ENCODE data around the gene BCAS1.

BCAS1 gene

GRCh38 chr20:54083459-54083858 is 13.1 kb upstream of the BCAS1 start:
- Histone ChIP-seq H3K4me1 (ENCODE audit: insufficient read depth, low read length) (no peaks in the 10 kb centered on the region), H3K9me3 (ENCODE audit: low read length) (no peaks in the 10 kb centered on the region), H3K36me3 (ENCODE audit: insufficient read depth, low read length) (no peaks in the 10 kb centered on the region), H3K27me3 (ENCODE audit: insufficient read depth, low read length) (no peaks in the 10 kb centered on the region), H3K4me3 (ENCODE audit: low read length) (no peak overlapping the region), H2AFZ (ENCODE audit: low read depth, low read length) (no peak overlapping the region)

GRCh38 chr20:54082100-54082499 is 11.7 kb upstream of the BCAS1 start:
- H3K27me3 ChIP-seq (ENCODE audit: insufficient read depth, low read length), result no peaks in the 10 kb centered on the region
- H3K9me3 ChIP-seq (ENCODE audit: low read length), result no peaks in the 10 kb centered on the region
- no peak overlapping the region for H3K4me3 ChIP-seq (ENCODE audit: low read length)
- H3K36me3 ChIP-seq (ENCODE audit: insufficient read depth, low read length), result no peaks in the 10 kb centered on the region
- no peaks in the 10 kb centered on the region for H3K4me1 ChIP-seq (ENCODE audit: insufficient read depth, low read length)
- H2AFZ ChIP-seq (ENCODE audit: low read depth, low read length), result no peak overlapping the region

DNA sequence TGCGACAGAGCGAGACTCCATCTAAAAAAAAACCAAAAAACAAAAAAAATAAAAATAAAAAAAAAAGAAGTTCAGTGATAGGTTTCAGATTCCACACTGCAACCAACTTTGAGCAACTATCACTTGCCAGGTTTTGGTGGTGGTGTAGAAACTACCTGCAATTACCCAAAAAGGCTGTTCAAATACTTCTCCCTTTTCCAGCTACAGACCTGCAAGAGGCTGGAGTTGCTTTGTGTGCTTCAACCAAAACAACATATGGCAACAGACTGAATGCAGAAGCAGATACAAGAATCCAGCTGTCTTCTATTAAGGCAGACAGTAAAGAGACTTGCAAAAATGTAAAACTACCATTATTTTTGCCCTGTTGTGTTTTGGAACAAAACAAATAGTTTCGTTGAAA is 9.3 kb upstream of the BCAS1 start:
- no peaks in the 10 kb centered on the region for H3K36me3 ChIP-seq (ENCODE audit: insufficient read depth, low read length)
- H3K27me3 ChIP-seq (ENCODE audit: insufficient read depth, low read length), result no peaks in the 10 kb centered on the region
- no peaks in the 10 kb centered on the region for H3K4me1 ChIP-seq (ENCODE audit: insufficient read depth, low read length)
- no peaks in the 10 kb centered on the region for H3K9me3 ChIP-seq (ENCODE audit: low read length)
- H2AFZ ChIP-seq (ENCODE audit: low read depth, low read length), result no peak overlapping the region
- no peak overlapping the region for H3K4me3 ChIP-seq (ENCODE audit: low read length)

- H3K36me3 ChIP-seq (ENCODE audit: insufficient read depth, low read length), result no peaks in the 10 kb centered on the region
- no peaks in the 10 kb centered on the region for H3K4me1 ChIP-seq (ENCODE audit: insufficient read depth, low read length)
Observed at GRCh38 chr20:54078296-54078984, 8.0 kb upstream of the BCAS1 start.

DNA sequence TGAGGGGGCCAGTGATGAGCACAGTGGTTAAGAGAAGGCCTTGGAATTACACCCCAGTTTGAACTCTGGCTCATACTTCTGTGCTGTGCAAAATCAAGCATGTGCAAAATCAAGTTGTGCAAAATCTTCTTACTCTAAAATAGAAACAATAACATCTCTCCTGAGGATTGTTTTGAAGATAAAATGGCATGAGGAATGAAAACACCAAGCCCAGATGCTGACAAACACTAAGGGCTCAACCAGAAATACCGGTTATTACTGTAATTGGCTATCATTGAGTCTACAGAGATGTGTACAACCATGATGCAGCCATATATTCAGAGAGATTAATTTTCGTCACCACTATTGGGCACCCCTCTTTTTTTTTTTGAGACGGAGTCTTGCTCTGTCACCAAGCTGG is 5.9 kb upstream of the BCAS1 start:
- Histone ChIP-seq H3K27me3 (ENCODE audit: insufficient read depth, low read length) (no peaks in the 10 kb centered on the region), H3K36me3 (ENCODE audit: insufficient read depth, low read length) (no peaks in the 10 kb centered on the region), H3K9me3 (ENCODE audit: low read length) (no peaks in the 10 kb centered on the region), H3K4me3 (ENCODE audit: low read length) (no peak overlapping the region), H3K4me1 (ENCODE audit: insufficient read depth, low read length) (no peaks in the 10 kb centered on the region), H2AFZ (ENCODE audit: low read depth, low read length) (no peak overlapping the region)

More at GRCh38 chr20:54078296-54078984, 8.0 kb upstream of the BCAS1 start:
- Histone ChIP-seq H3K9me3 (ENCODE audit: low read length) (no peaks in the 10 kb centered on the region), H3K4me3 (ENCODE audit: low read length) (no peak overlapping the region), H3K27me3 (ENCODE audit: insufficient read depth, low read length) (no peaks in the 10 kb centered on the region), H2AFZ (ENCODE audit: low read depth, low read length) (no peak overlapping the region)

GRCh38 chr20:54075322-54075721 is 4.9 kb upstream of the BCAS1 start:
- no peak overlapping the region for H2AFZ ChIP-seq (ENCODE audit: low read depth, low read length)
- H3K4me3 ChIP-seq (ENCODE audit: low read length), result no peak overlapping the region
- no peaks in the 10 kb centered on the region for H3K36me3 ChIP-seq (ENCODE audit: insufficient read depth, low read length)
- no peaks in the 10 kb centered on the region for H3K27me3 ChIP-seq (ENCODE audit: insufficient read depth, low read length)
- H3K9me3 ChIP-seq (ENCODE audit: low read length), result no peaks in the 10 kb centered on the region
- no peaks in the 10 kb centered on the region for H3K4me1 ChIP-seq (ENCODE audit: insufficient read depth, low read length)

- Histone ChIP-seq H3K27me3 (ENCODE audit: insufficient read depth, low read length) (no peaks in the 10 kb centered on the region), H3K36me3 (ENCODE audit: insufficient read depth, low read length) (no peaks in the 10 kb centered on the region), H3K4me3 (ENCODE audit: low read length) (no peak overlapping the region), H3K9me3 (ENCODE audit: low read length) (no peaks in the 10 kb centered on the region), H3K4me1 (ENCODE audit: insufficient read depth, low read length) (no peaks in the 10 kb centered on the region), H2AFZ (ENCODE audit: low read depth, low read length) (no peak overlapping the region)
Observed at GRCh38 chr20:54074511-54074910, 4.1 kb upstream of the BCAS1 start.

GRCh38 chr20:54073288-54073687 is 2.9 kb upstream of the BCAS1 start:
- no peaks in the 10 kb centered on the region for H3K4me1 ChIP-seq (ENCODE audit: insufficient read depth, low read length)
- no peaks in the 10 kb centered on the region for H3K36me3 ChIP-seq (ENCODE audit: insufficient read depth, low read length)
- H3K27me3 ChIP-seq (ENCODE audit: insufficient read depth, low read length), result no peaks in the 10 kb centered on the region
- H3K4me3 ChIP-seq (ENCODE audit: low read length), result no peak overlapping the region
- no peak overlapping the region for H2AFZ ChIP-seq (ENCODE audit: low read depth, low read length)
- H3K9me3 ChIP-seq (ENCODE audit: low read length), result no peaks in the 10 kb centered on the region

- Histone ChIP-seq H3K36me3 (ENCODE audit: insufficient read depth, low read length) (no peaks in the 10 kb centered on the region), H3K27me3 (ENCODE audit: insufficient read depth, low read length) (peaks cover 6% of the 10 kb centered on the region)
Observed at GRCh38 chr20:54069501-54069971, 858 bp downstream of the BCAS1 start.

DNA sequence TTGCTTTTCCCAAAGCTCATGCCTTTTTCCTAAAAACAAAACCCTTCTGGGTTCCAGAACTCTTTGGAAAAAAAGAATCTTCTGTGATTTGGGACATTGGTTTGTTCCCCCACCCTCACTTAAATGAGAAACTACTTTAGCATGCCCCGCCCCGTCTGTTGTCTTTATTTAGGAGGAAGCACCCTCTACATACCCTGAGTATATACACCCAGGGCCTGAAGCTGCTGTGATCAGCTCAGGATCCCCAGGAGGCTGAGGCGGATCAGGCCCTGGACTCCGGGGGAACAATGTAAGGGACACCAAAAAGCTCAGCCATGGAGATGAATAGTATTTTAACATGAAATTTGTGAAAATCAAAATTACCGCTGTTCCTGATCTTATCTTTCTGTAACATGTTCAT is 1.4 kb downstream of the BCAS1 start:
- no peaks in the 10 kb centered on the region for H3K4me1 ChIP-seq (ENCODE audit: insufficient read depth, low read length)
- H2AFZ ChIP-seq (ENCODE audit: low read depth, low read length), result no peak overlapping the region
- peaks cover 6% of the 10 kb centered on the region for H3K27me3 ChIP-seq (ENCODE audit: insufficient read depth, low read length)
- H3K4me3 ChIP-seq (ENCODE audit: low read length), result no peak overlapping the region
- no peaks in the 10 kb centered on the region for H3K36me3 ChIP-seq (ENCODE audit: insufficient read depth, low read length)
- no peaks in the 10 kb centered on the region for H3K9me3 ChIP-seq (ENCODE audit: low read length)

More at GRCh38 chr20:54069501-54069971, 858 bp downstream of the BCAS1 start:
- H3K4me1 ChIP-seq (ENCODE audit: insufficient read depth, low read length), result no peaks in the 10 kb centered on the region
- no peak overlapping the region for H3K4me3 ChIP-seq (ENCODE audit: low read length)
- no peak overlapping the region for H2AFZ ChIP-seq (ENCODE audit: low read depth, low read length)
- H3K9me3 ChIP-seq (ENCODE audit: low read length), result no peaks in the 10 kb centered on the region

DNA sequence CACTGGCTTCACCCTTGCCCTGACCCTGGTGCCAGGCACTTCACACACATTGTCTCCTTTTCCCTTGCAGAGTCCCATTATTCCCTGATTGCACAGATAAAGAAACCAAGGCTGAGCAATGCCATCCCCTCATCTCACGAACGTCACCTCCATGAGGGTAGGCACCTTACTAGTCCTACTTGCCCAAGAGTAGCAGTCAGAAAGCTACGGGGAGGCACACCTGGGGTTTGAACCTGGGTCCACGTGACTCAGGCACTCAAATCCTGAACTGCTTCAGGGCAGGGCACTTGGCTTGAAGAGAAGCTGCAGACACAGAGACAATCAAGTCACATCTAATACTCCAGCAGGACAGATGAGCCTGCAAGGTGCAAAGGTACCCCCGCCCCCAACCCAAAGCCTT is 1.9 kb downstream of the BCAS1 start:
- no peak overlapping the region for H3K4me3 ChIP-seq (ENCODE audit: low read length)
- no peaks in the 10 kb centered on the region for H3K4me1 ChIP-seq (ENCODE audit: insufficient read depth, low read length)
- no peak overlapping the region for H2AFZ ChIP-seq (ENCODE audit: low read depth, low read length)
- no peaks in the 10 kb centered on the region for H3K36me3 ChIP-seq (ENCODE audit: insufficient read depth, low read length)
- no peaks in the 10 kb centered on the region for H3K9me3 ChIP-seq (ENCODE audit: low read length)
- H3K27me3 ChIP-seq (ENCODE audit: insufficient read depth, low read length), result peaks cover 6% of the 10 kb centered on the region

DNA sequence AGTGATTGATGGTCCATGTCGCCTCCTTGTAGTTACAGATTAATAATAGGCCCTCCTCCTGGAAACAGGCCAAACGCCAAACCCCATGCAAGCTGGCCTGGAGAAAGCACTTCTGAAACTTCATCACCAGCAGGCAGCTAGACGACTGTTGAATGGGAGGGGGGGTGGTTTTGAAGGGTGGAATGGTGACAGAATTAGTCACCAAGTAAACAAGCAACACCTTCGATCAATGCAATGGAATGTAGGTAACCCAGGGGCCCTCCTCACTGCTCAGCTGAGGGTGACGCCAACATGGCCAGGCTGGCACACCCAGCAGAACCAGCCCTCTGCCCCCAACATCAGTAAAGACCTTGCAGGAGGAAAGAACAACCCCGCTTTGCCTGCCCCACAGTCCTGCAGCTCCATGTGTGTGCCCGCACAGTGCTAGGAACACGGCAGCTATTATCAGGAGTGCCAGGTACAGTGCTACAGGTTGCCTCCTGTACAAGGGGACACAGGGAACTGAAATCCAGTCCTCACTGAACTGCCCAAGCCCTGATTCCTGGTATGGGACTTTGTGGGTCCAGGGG is 2.7 kb downstream of the BCAS1 start:
- Histone ChIP-seq H3K27me3 (ENCODE audit: insufficient read depth, low read length) (peaks cover 6% of the 10 kb centered on the region), H2AFZ (ENCODE audit: low read depth, low read length) (no peak overlapping the region), H3K4me1 (ENCODE audit: insufficient read depth, low read length) (no peaks in the 10 kb centered on the region), H3K36me3 (ENCODE audit: insufficient read depth, low read length) (no peaks in the 10 kb centered on the region), H3K4me3 (ENCODE audit: low read length) (no peak overlapping the region), H3K9me3 (ENCODE audit: low read length) (no peaks in the 10 kb centered on the region)

DNA sequence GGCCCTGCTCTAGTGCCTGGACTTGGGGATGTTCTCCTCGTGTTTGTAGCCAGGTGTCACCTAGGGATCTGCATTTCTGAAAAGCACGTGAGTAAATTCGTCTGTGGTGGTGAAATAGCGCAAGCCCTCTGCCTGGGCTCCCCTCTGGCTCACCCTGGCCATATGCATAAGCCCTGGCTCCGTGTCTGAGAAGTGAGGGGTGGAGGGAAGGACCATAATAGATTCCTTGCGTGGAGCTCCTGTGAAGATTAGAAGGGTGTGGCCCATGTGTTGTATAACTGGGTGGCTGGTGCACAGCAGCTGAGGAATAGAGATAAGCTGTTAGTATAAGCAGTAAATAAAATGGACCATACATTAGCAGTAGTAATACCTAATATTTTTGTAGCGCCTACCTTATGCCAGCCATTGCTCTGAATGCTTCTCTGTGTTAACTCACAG is 4.8 kb downstream of the BCAS1 start:
- H3K27me3 ChIP-seq (ENCODE audit: insufficient read depth, low read length), result peaks cover 6% of the 10 kb centered on the region
- H3K9me3 ChIP-seq (ENCODE audit: low read length), result no peaks in the 10 kb centered on the region
- H3K4me1 ChIP-seq (ENCODE audit: insufficient read depth, low read length), result peaks cover 2% of the 10 kb centered on the region
- no peaks in the 10 kb centered on the region for H3K36me3 ChIP-seq (ENCODE audit: insufficient read depth, low read length)
- H2AFZ ChIP-seq (ENCODE audit: low read depth, low read length), result no peak overlapping the region
- H3K4me3 ChIP-seq (ENCODE audit: low read length), result no peak overlapping the region

DNA sequence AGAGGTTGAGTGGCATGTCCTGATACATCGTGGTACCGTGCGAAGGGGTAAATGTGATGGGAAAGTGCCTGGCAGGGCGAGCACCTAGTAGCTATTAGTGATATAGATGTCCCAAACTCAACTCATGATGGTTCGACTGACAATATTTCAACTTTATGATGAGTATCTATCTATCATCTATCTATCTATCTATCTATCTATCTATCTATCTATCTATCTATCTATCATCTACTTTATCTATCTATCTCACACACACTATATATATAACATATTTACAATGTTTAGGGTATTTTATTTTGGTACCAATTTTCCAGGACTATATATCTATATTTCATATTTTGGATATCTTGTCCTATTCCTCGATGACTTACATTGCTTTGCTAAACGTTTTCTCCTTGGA is 5.5 kb downstream of the BCAS1 start:
- H2AFZ ChIP-seq (ENCODE audit: low read depth, low read length), result no peak overlapping the region

More for the DNA sequence above, 5.5 kb downstream of the BCAS1 start:
- peaks cover 6% of the 10 kb centered on the region for H3K27me3 ChIP-seq (ENCODE audit: insufficient read depth, low read length)
- H3K4me3 ChIP-seq (ENCODE audit: low read length), result no peak overlapping the region
- no peaks in the 10 kb centered on the region for H3K36me3 ChIP-seq (ENCODE audit: insufficient read depth, low read length)
- peaks cover 2% of the 10 kb centered on the region for H3K4me1 ChIP-seq (ENCODE audit: insufficient read depth, low read length)
- H3K9me3 ChIP-seq (ENCODE audit: low read length), result no peaks in the 10 kb centered on the region
